Right ventricle myocardium superior (tissue), 1 donor: Measurements from ENCODE around the gene GAREM2. TPM values are rescaled to one million over a fixed set of nuclear protein-coding genes. Genes with fewer than 3 reads are reported as not detected.
A peak's percentile ranks its signal among the peaks of the same experiment; 100 is the strongest.
"Not testable (repeated sequence)": the region's sequence is repeated elsewhere in the genome, so short reads cannot be mapped to it uniquely, and the experiment has no call there.

Experiments
- ATAC-seq: fragments of 200-7000 bp; cut with Tn5 transposase; one replicate; pipeline ENCODE4 v1.9.1; 2020; ENCODE audit warnings: mild to moderate bottlenecking; ENCODE audit not compliant: poor library complexity
- DNase-seq: peaks from one replicate; pipeline ENCODE4 v3.0.0-alpha.2; 2020
- intact Hi-C: fragments of 100-400 bp; cut with DNase I; formaldehyde crosslinking; loops from one replicate; pipeline ENCODE4 v1.11.2; 2022
- total RNA-seq: library from RNA; stranded (reverse); fragmentation: NEBNext Ultra II Directional; extraction: Animal tissue kit (Norgen Biotek cat#: 25700); gene quantifications from one replicate; pipeline ENCODE4 v1.2.1, GENCODE V29; 2021
- donor health status: DM: no; HTN: yes; CAD: no; lungs with severe emphysema.

The GAREM2 gene
- total RNA-seq, 1 donor from 2014 or later: 1.3 TPM

DNA sequence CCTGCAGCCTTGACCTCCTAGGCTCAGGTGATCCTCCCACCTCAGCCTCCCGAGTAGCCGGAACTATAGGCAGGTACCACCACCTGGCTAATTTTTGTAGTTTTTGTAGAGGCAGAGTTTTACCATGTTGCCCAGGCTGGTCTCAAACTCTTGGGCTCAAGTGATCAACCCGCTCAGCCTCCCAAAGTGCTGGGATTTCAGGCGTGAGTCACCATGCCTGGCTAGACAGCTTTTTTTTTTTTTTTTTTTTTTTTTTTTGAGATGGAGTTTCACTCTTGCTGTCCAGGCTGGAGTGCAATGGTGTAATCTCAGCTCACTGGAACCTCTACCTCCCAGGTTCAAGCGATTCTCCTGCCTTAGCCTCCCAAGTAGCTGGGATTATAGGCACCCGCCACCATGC lies 6.3 kb upstream of the GAREM2 start:
- ATAC-seq, intact Hi-C loops, DNase-seq: not testable (repeated sequence)

- no peak for DNase-seq
- intact Hi-C loops: no loop called here
- no peak for ATAC-seq
These were observed 4.1 kb upstream of the GAREM2 start for GRCh38 chr2:26168785-26169184.

GRCh38 chr2:26169226-26169625 lies 3.7 kb upstream of the GAREM2 start:
- DNase-seq (no peak), ATAC-seq (no peak)
- intact Hi-C loops: no loop called here

GRCh38 chr2:26169681-26170414 lies 3.0 kb upstream of the GAREM2 start:
- intact Hi-C loops: no loop called here
- DNase-seq (no peak), ATAC-seq (no peak)

- intact Hi-C loops: no loop called here
- no peak for ATAC-seq
- no peak for DNase-seq
These were observed 2.1 kb upstream of the GAREM2 start for GRCh38 chr2:26170795-26171194.

GRCh38 chr2:26172189-26172870 lies 558 bp upstream of the GAREM2 start:
- DNase-seq: no peak
- intact Hi-C loops: no loop called here
- ATAC-seq: no peak

- DNase-seq (no peak), ATAC-seq (no peak)
- intact Hi-C loops: no loop called here
These were observed 1.0 kb downstream of the GAREM2 start for GRCh38 chr2:26173776-26174482.

GRCh38 chr2:26174691-26175465 lies 2.0 kb downstream of the GAREM2 start:
- intact Hi-C loops: no loop called here
- DNase-seq (no peak), ATAC-seq (no peak)

DNA sequence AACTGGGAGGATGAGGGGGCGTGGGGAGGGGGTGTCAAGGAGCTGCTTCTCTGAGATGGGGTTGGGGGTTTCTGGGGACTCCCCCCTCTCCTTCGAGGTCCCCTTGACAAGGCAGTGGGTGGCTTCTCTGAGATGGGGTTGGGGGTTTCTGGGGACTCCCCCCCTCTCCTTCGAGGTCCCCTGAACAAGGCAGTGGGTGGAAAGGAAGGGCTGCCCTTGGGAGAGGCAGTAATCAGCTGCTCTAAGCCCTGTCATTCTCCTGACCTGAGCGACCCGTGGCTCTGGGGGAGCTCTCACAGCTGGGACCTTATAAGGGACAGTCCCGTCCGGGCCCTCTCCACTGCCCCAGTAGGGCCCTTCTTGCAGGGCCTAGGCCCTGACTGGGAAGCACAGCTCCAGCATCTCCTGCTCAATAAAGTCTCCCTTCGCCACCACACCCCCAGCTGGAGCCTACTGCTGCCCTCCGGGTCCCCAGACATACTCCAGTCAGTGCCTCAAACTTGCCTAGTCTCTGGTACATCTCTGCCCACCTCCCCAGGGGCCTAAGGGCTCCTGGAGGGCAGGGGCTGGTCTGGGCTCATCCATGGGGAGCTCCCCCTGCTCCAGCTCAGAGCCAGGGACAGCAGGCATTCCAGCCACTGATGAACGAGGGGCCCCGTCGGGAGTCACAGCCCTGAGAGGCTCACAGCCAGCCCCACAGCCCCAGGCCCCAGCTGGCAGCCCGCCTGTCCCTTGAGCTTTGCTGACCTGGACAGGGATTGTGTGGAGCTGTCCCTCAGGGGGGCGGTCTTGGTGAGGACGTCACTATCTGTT lies 2.8 kb downstream of the GAREM2 start:
- intact Hi-C loops: no loop called here
- ATAC-seq (no peak), DNase-seq (no peak)

DNA sequence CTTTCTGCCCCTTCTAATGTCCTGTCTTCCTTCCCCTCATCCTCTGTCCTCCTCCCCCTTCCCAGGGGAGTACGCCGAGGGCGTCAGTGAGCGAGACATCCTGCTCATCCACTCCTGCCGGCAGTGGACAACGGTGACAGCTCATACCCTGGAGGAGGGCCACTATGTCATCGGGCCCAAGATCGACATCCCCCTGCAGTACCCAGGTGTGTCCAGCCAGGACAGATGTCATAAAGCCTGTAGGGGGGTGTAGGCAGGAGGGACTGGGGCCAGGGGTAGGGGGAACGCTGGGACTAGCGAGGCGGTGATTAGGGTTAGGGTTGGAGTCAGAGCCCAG lies 3.4 kb downstream of the GAREM2 start:
- DNase-seq (no peak), ATAC-seq (no peak)
- intact Hi-C loops: no loop called here

DNA sequence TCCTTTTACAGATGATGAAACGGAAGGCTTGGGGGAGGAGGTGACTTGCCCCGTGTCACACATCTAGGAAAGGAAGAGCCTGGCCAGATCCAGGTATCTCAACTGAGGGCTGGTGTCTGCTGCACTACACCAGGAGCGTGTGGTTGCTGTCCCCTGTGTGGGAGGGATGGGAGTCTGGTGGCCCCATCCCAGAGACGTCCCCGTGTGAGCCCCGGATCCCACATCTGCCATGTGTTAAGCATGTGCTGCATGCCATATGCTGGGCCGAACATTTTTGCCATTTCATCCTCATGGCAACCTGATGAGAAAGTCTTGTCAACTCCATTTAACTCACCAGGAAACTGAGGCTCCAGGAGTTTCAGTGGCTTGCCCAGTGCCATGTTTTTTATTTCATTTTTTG lies 4.2 kb downstream of the GAREM2 start:
- intact Hi-C loops: no loop called here
- DNase-seq (no peak), ATAC-seq (no peak)

GRCh38 chr2:26178246-26178645 lies 5.4 kb downstream of the GAREM2 start:
- ATAC-seq (no peak), DNase-seq (no peak)
- intact Hi-C loops: no loop called here

DNA sequence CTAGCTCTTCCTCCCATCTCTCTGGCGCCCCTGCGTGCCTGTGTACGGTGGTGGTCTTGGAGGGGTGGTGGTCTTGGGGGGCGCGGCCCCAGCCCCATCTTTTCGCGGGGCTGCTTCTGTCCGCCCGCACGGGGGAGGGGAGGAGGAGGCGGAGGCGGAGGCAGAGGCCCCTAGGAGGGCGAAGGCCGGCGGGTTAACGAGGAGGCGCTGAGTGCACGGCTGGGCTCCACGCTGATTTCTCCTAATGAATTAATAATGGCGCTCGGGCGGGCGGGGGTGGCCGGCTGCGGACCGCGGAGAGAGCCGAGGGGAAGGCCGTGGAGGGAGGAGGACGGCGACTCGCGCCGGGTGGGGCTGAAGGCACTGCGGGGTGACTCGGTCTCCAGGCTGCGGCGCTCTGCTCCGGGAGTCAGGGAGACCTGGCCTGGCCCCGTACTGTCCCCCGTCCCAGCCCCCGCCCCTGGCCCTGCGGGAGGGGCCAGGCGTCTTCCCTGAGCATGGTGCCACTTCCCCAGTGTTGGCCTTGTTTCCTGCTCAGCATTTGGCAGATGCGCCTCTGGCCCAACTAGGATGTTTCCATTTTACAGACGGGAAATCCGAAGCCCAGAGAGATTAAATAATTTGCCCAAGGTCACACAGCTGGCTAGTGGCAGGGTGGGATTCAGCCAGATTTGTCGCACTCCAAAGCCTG lies 6.0 kb downstream of the GAREM2 start:
- ATAC-seq (peak; percentile 76), DNase-seq (peak; percentile 72)
- intact Hi-C loops: no loop called here

GRCh38 chr2:26179446-26179913 lies 6.6 kb downstream of the GAREM2 start:
- ATAC-seq (peak; percentile 17), DNase-seq (no peak)
- intact Hi-C loops: no loop called here

DNA sequence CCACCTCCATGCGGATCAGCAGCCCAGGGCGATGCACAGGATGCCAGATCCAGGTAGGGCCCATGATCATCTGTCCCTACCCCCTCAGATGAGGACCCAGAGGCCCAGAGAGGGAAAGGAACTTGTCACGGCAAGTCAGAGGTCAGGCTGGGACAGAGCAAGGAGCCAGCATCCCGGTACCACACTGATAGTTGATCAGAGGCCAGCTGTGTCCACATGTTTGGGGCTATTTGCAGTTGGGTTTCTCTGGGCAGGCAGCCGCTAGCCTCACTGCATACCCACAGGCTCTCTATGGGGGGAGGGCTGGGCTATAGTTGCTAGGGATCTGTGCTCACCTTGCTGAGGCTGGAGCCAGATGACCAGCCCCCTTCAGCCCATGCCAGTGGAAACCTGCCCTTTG lies 9.6 kb downstream of the GAREM2 start:
- intact Hi-C loops: no loop called here
- DNase-seq (no peak), ATAC-seq (no peak)

DNA sequence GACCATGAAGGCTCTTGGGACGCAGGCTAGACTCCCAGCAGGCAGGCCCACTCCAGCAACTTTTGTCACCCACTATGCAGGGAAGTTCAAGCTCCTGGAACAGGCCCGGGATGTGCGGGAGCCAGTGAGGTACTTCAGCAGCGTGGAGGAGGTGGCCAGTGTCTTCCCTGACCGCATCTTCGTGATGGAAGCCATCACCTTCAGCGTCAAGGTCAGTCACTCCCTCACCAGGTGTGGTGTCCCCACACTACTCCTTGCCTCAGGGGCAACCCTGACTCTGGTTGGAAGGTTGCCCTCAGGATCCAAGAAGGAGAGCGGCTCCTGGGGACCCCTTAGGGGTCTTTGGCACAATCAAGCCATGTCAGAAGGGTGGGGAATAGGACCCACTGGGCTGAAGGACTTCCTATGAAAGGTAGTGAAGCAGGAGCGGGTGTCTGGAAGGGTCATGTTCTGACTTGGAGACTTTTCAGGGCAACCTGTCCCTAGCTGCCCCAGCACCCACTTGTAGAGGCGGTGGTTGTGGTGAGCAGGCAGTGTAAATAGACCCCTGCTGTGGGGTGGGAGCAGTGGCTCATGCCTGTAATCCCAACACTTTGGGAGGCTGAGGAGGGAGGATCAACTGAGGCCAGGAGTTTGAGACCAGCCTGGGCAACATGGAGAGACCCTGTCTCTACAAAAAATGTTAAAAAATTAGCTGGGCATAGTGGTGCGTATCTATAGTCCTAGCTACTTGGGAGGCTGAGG lies 10.2 kb downstream of the GAREM2 start:
- intact Hi-C loops: no loop called here
- ATAC-seq: no peak
- no peak for DNase-seq

GRCh38 chr2:26184121-26184520 lies 11.2 kb downstream of the GAREM2 start:
- ATAC-seq (no peak), DNase-seq (no peak)
- intact Hi-C loops: no loop called here
